Uterus (tissue), 4 donors: ENCODE data around the gene IL20RB. TPM values are rescaled to one million over a fixed set of nuclear protein-coding genes. Genes with fewer than 3 reads are reported as not detected.
"Not testable (repeated sequence)": the region's sequence is repeated elsewhere in the genome, so short reads cannot be mapped to it uniquely, and the experiment has no call there.

Experiments used
- DNase-seq, 2 donors: peaks; one replicate each; pipeline ENCODE4 v3.0.0-alpha.2; 2019 to 2020
- H3K27ac ChIP-seq, 2 donors: fragments of 200-600 bp; sonication (generic); 1 replicate in 1 of 2; 2 replicates in 1 of 2; pipeline ENCODE4 v1.5.1; 2016 to 2018
- H3K27me3 ChIP-seq, 2 donors: fragments of 200-600 bp; sonication (generic); one replicate each; pipeline ENCODE4 v1.5.1; 2018 to 2019; ENCODE audit warnings: control low read depth in 1 of 2
- H3K36me3 ChIP-seq, 2 donors: fragments of 200-600 bp; sonication (generic); one replicate each; pipeline ENCODE4 v1.5.1; 2019; ENCODE audit warnings: control low read depth in 1 of 2
- H3K4me1 ChIP-seq, 2 donors: fragments of 200-600 bp; sonication (generic); one replicate each; pipeline ENCODE4 v1.5.1; 2018 to 2019; ENCODE audit warnings: control low read depth in 1 of 2
- H3K4me3 ChIP-seq, 2 donors: fragments of 200-600 bp; sonication (generic); 1 replicate in 1 of 2; 2 replicates in 1 of 2; pipeline ENCODE4 v1.5.1; 2018 to 2019; ENCODE audit warnings: mild to moderate bottlenecking in 1 of 2
- H3K9me3 ChIP-seq, 2 donors: fragments of 200-600 bp; sonication (generic); one replicate each; pipeline ENCODE4 v1.5.1; 2019; ENCODE audit warnings: control low read depth in 1 of 2
- POLR2A ChIP-seq, 2 donors: fragments of 450-650 bp; IDR thresholded peaks; one replicate each; pipeline ENCODE4 v1.6.1; 2016; ENCODE audit warnings: antibody characterized with exemption in 2 of 2, mild to moderate bottlenecking in 1 of 2, moderate library complexity in 1 of 2
- intact Hi-C: fragments of 100-400 bp; cut with DNase I; formaldehyde crosslinking; loops from one replicate; pipeline ENCODE4 v1.15.1; 2023; ENCODE audit warnings: low total_unique reads
- total RNA-seq, 4 donors: library from RNA; depleted of rRNA in 3 of 4; stranded (reverse); fragments of >200 nt in 3 of 4; gene quantifications; one replicate each; pipeline versions ENCODE4 v1.1.0 to v1.2.4, GENCODE V29; 2014 to 2023
- TF ChIP-seq, protein P1 (sequence below), 4 experiments: fragments of 200-600 bp in 2 of 4; fragments of 450-650 bp in 2 of 4; sonication (generic) in 2 of 4; IDR thresholded peaks; one replicate each; pipeline ENCODE4 v1.5.1; 2016 to 2019; ENCODE audit warnings: antibody characterized with exemption in 4 of 4, mild to moderate bottlenecking in 2 of 4, moderate library complexity in 1 of 4
- donor health status: DM: yes; HTN: yes; CAD: no.

Gene IL20RB
- total RNA-seq, 4 donors from 2014 or later, result 2.6 TPM; not detected in 3

DNA sequence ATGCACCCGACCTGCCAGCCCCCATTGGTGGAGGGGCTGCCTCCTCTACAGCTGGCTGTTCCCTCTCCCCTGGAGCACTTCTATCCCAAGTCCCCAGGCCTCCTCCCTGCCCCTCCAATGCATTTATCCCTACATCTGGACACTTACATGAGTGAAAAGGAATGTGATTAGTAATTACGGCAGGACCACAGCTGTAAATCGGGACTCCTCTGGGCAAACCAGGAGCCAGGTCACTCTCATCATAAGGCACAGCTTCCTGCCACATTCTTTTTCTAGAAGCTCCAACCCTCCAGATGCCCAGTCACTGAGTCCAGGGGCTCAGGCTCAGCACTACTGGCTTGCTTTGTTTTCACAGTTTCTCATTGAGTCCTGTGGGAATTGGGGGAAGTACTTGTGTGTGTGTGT lies 54.3 kb downstream of the IL20RB start:
- no peaks in the 10 kb centered on the region for H3K9me3 ChIP-seq
- intact Hi-C loops, result loop anchor here (5.0 to 10.0 kb wide), 2 partner anchors 257 to 935 kb away; partner anchors contain the start of gene STAG1
- no peak for DNase-seq
- H3K27me3 ChIP-seq, result no peaks in the 10 kb centered on the region
- H3K4me3 ChIP-seq, result no peak overlapping the region
- H3K27ac ChIP-seq, result no peak overlapping the region
- H3K4me1 ChIP-seq, result no peaks in the 10 kb centered on the region
- H3K36me3 ChIP-seq, result no peaks in the 10 kb centered on the region
- no peak for TF ChIP-seq POLR2A (IDR thresholded peaks at IDR 0.05)
- TF ChIP-seq, protein P1, sequence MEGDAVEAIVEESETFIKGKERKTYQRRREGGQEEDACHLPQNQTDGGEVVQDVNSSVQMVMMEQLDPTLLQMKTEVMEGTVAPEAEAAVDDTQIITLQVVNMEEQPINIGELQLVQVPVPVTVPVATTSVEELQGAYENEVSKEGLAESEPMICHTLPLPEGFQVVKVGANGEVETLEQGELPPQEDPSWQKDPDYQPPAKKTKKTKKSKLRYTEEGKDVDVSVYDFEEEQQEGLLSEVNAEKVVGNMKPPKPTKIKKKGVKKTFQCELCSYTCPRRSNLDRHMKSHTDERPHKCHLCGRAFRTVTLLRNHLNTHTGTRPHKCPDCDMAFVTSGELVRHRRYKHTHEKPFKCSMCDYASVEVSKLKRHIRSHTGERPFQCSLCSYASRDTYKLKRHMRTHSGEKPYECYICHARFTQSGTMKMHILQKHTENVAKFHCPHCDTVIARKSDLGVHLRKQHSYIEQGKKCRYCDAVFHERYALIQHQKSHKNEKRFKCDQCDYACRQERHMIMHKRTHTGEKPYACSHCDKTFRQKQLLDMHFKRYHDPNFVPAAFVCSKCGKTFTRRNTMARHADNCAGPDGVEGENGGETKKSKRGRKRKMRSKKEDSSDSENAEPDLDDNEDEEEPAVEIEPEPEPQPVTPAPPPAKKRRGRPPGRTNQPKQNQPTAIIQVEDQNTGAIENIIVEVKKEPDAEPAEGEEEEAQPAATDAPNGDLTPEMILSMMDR (IDR thresholded peaks at IDR 0.05), result no peak

DNA sequence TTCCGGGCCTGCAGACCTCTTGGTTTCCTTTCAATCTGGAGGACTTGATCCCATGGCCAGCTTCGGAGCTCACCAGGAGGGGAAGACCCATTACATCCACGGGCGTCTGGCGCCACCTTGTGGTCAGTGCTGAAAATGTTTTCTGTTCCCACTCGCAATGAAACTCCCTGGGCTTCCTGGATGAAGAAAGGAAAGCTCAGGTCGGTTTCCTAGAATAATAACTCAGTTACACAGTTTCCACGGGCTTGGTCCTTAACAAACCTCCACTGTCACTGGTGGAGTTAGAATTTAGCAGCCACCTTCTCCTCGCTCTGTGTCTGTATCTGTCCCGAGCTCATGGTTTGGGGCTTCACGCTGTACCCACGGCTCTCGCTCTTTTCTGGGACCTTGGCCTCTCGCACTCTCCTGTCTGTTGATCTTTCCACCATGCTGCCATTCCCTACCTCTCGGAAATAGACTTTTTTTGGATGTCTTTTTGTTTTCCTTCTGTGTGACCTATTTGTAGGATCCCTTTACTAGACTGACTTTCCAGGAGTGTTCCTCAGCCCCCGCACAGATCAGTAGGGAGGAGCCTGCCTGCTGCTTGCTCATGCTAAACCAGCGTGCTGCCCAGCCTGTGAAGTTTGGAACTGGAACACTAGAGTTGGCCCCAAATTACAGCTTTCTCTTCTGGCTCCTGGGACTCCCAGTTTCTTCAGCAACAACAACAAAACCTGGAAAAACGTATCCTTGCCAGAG lies 56.3 kb downstream of the IL20RB start:
- intact Hi-C loops, result loop anchor here (5.0 to 10.0 kb wide), 2 partner anchors 259 to 937 kb away; partner anchors contain the start of gene STAG1
- no peak for TF ChIP-seq POLR2A (IDR thresholded peaks at IDR 0.05)
- TF ChIP-seq, protein P1 (IDR thresholded peaks at IDR 0.05), result peak; percentile 86 to 93 (median 91)
- no peaks in the 10 kb centered on the region for H3K27me3 ChIP-seq
- no peaks in the 10 kb centered on the region for H3K9me3 ChIP-seq
- H3K4me3 ChIP-seq, result peak overlapping the region; percentile 21 to 44
- peak overlapping the region; percentile 85 to 86 for H3K27ac ChIP-seq
- H3K4me1 ChIP-seq, result no peaks in the 10 kb centered on the region
- H3K36me3 ChIP-seq, result no peaks in the 10 kb centered on the region
- DNase-seq, result peak; percentile 91

DNA sequence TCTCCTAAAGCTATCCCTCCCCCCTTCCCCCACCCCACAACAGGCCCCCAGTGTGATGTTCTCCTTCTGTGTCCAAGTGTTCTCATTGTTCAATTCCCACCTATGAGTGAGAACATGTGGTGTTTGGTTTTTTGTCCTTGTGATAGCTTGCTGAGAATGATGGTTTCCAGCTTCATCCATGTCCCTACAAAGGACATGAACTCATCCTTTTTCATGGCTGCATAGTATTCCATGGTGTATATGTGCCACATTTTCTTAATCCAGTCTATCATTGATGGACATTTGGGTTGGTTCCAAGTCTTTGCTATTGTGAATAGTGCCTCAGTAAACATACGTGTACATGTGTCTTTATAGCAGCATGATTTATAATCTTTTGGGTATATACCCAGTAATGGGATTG lies 59.5 kb downstream of the IL20RB start:
- not testable (repeated sequence) for H3K4me3 ChIP-seq, H3K4me1 ChIP-seq, DNase-seq, H3K36me3 ChIP-seq, H3K27ac ChIP-seq, H3K9me3 ChIP-seq, H3K27me3 ChIP-seq
- intact Hi-C loops, result loop anchor here (10.0 kb wide), 1 partner anchor 263 kb away; the partner anchor contains the start of gene STAG1

DNA sequence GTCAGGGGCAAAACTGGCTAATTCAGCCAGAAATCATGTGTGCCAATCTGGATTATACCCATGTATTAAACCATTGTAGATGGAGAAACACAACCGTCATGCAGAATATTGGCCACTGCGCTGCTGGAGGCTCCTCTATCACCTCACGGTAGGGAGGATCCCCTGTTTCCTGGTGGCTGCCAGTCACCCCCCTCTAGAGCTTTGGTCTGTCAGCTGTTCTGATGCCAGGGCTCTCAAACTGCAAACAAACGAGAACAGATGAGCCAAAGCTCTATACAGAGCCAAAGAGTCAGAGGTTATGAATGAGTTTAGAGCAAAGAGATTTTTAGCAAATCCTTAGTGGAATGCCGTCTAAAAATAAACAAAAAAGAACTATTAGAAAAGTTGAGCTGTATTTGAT lies 62.5 kb downstream of the IL20RB start:
- Histone ChIP-seq H3K27ac (no peak overlapping the region), H3K4me3 (no peak overlapping the region), H3K27me3 (no peaks in the 10 kb centered on the region), H3K4me1 (no peaks in the 10 kb centered on the region), H3K36me3 (no peaks in the 10 kb centered on the region), H3K9me3 (no peaks in the 10 kb centered on the region)
- no peak for DNase-seq
- intact Hi-C loops, result no loop called here
- TF ChIP-seq, protein P1 (IDR thresholded peaks at IDR 0.05), result no peak
- TF ChIP-seq POLR2A (IDR thresholded peaks at IDR 0.05), result no peak

DNA sequence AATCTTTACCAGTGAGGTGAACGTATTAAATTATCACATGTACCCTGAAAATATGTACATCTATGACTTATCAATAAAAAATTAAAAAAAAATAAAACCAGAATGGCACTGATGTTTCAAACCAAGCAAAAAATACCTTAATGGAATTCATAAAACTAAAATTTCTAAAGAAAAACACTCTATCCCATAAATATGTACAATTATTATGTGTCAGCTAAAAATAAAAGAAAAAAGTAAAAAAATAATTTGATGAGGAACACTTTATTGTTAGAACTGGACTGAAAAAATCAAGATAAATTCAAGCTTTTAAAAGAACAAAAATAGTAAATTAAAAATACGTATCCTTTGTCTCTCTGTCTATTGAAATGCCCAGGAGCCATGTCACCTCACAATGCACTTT lies 63.1 kb downstream of the IL20RB start:
- Histone ChIP-seq H3K36me3 (no peaks in the 10 kb centered on the region), H3K27ac (no peak overlapping the region), H3K4me3 (no peak overlapping the region), H3K27me3 (no peaks in the 10 kb centered on the region), H3K9me3 (no peaks in the 10 kb centered on the region), H3K4me1 (no peaks in the 10 kb centered on the region)
- intact Hi-C loops, result no loop called here
- TF ChIP-seq POLR2A (IDR thresholded peaks at IDR 0.05), result no peak
- TF ChIP-seq, protein P1 (IDR thresholded peaks at IDR 0.05), result no peak
- DNase-seq, result no peak
